IMR-90 (cell line): ENCODE results near the gene ANKRD63. TPM values are rescaled to one million over a fixed set of nuclear protein-coding genes. Genes with fewer than 3 reads are reported as not detected.
A peak's percentile ranks its signal among the peaks of the same experiment; 100 is the strongest.

Experiments used
- ATAC-seq: fragments of 200-7000 bp; cut with Tn5 transposase; 2 replicates; pipeline ENCODE4 v1.9.1; 2020; ENCODE audit warnings: low read depth, mild to moderate bottlenecking, moderate library complexity
- BruUV-seq: library from RNA; stranded (reverse); fragments of 400-500 nt; replicated peaks from 2 replicates; lab custom pipeline; 2021; lab: Mats Ljungman, UMichigan
- CTCF ChIA-PET: fragments of 300-600 bp; formaldehyde crosslinking; extraction: SDS; loops from one replicate; lab custom pipeline; 2021; ENCODE audit warnings: antibody characterized with exemption; lab: Yijun Ruan, JAX
- POLR2A ChIA-PET: fragments of 300-600 bp; sonication (Branson Sonifier 250); formaldehyde crosslinking; loops from one replicate; lab custom pipeline; 2022; ENCODE audit warnings: antibody characterized with exemption; ENCODE audit not compliant: unreplicated experiment; lab: Charles Lee
- DNase-seq: peaks from one replicate; pipeline ENCODE4 v3.0.0; 2013
- H2AFZ ChIP-seq: replicated peaks from 2 replicates; pipeline ENCODE3; 2013; ENCODE audit warnings: low read length, mild to moderate bottlenecking; ENCODE audit not compliant: poor library complexity
- H2AK5ac ChIP-seq: 2 replicates; pipeline ENCODE4 v1.6.1; 2013; ENCODE audit warnings: low read depth, low read length, inconsistent platforms
- H2AK9ac ChIP-seq: replicated peaks from 2 replicates; pipeline ENCODE3; 2013; ENCODE audit warnings: mild to moderate bottlenecking, low read depth, low read length, moderate library complexity; ENCODE audit not compliant: poor library complexity
- H2BK120ac ChIP-seq: 2 replicates; pipeline ENCODE4 v1.6.1; 2013; ENCODE audit warnings: low read depth, low read length, inconsistent platforms
- H2BK15ac ChIP-seq: 3 replicates; pipeline ENCODE4 v1.6.1; 2013; ENCODE audit warnings: low read depth, low read length, inconsistent platforms
- H2BK20ac ChIP-seq: 2 replicates; pipeline ENCODE4 v1.6.1; 2013; ENCODE audit warnings: low read depth, mild to moderate bottlenecking, inconsistent platforms, low read length, moderate library complexity
- H2BK5ac ChIP-seq: 2 replicates; pipeline ENCODE4 v1.6.1; 2013; ENCODE audit warnings: mild to moderate bottlenecking, low read depth, low read length, inconsistent platforms; ENCODE audit not compliant: poor library complexity, severe bottlenecking
- H3K14ac ChIP-seq: replicated peaks from 2 replicates; pipeline ENCODE4 v1.6.1; 2013; ENCODE audit warnings: low read depth, low read length, inconsistent platforms
- H3K18ac ChIP-seq: 2 replicates; pipeline ENCODE4 v1.6.1; 2013; ENCODE audit warnings: low read depth, low read length, control low read depth
- H3K23ac ChIP-seq: 2 replicates; pipeline ENCODE4 v1.6.1; 2013; ENCODE audit warnings: low read depth, low read length, inconsistent platforms
- H3K27ac ChIP-seq: 2 replicates; pipeline ENCODE4 v1.5.1; 2013; ENCODE audit warnings: mild to moderate bottlenecking, control low read depth, low read length; ENCODE audit not compliant: insufficient read depth
- H3K27me3 ChIP-seq: 2 replicates; pipeline ENCODE4 v1.6.1; 2013; ENCODE audit warnings: low read length; ENCODE audit not compliant: control insufficient read depth, insufficient read depth
- H3K36me3 ChIP-seq: 2 replicates; pipeline ENCODE4 v1.6.1; 2013; ENCODE audit warnings: low read length, mixed read lengths; ENCODE audit not compliant: control insufficient read depth, insufficient read depth
- H3K4ac ChIP-seq: 2 replicates; pipeline ENCODE4 v1.6.1; 2013; ENCODE audit warnings: low read depth, low read length, inconsistent platforms
- H3K4me1 ChIP-seq: 2 replicates; pipeline ENCODE4 v1.6.1; 2013; ENCODE audit warnings: low read length, mixed read lengths; ENCODE audit not compliant: control insufficient read depth, insufficient read depth
- H3K4me2 ChIP-seq: 2 replicates; pipeline ENCODE4 v1.6.1; 2013; ENCODE audit warnings: low read depth, mild to moderate bottlenecking, control low read depth, low read length, moderate library complexity
- H3K4me3 ChIP-seq: 2 replicates; pipeline ENCODE4 v1.5.1; 2013; ENCODE audit warnings: low read depth, mild to moderate bottlenecking, control low read depth, low read length, moderate library complexity; ENCODE audit not compliant: insufficient read depth
- H3K56ac ChIP-seq: 2 replicates; pipeline ENCODE4 v1.6.1; 2013; ENCODE audit warnings: low read length, inconsistent platforms; ENCODE audit not compliant: insufficient read depth; ENCODE audit errors: extremely low read depth
- H3K79me1 ChIP-seq, 2 experiments: 2 replicates each; pipeline ENCODE4 v1.6.1; 2013; ENCODE audit warnings: low read length in 2 of 2, inconsistent platforms in 1 of 2, low read depth in 1 of 2
- H3K9ac ChIP-seq: 2 replicates; pipeline ENCODE4 v1.6.1; 2013; ENCODE audit warnings: low read depth, low read length, control low read depth
- H3K9me1 ChIP-seq: 2 replicates; pipeline ENCODE4 v1.6.1; 2013; ENCODE audit warnings: low read length, inconsistent platforms; ENCODE audit not compliant: insufficient read depth
- H3K9me3 ChIP-seq: 2 replicates; pipeline ENCODE4 v1.6.1; 2013; ENCODE audit warnings: low read length; ENCODE audit not compliant: control insufficient read depth, insufficient read depth
- H4K20me1 ChIP-seq: 2 replicates; pipeline ENCODE4 v1.6.1; 2013; ENCODE audit warnings: low read length, inconsistent platforms; ENCODE audit not compliant: insufficient read depth
- H4K5ac ChIP-seq: 2 replicates; pipeline ENCODE4 v1.6.1; 2013; ENCODE audit warnings: mild to moderate bottlenecking, low read depth, low read length, control low read depth
- H4K8ac ChIP-seq, 2 experiments: 2 replicates each; pipeline ENCODE4 v1.6.1; 2013; ENCODE audit warnings: low read depth in 2 of 2, low read length in 2 of 2, control low read depth in 1 of 2, inconsistent platforms in 1 of 2
- H4K91ac ChIP-seq: 2 replicates; pipeline ENCODE4 v1.6.1; 2013; ENCODE audit warnings: low read depth, low read length, inconsistent platforms; ENCODE audit not compliant: insufficient read depth
- CHD1 ChIP-seq: IDR thresholded peaks from 2 replicates; pipeline ENCODE4 v1.6.1; 2012; ENCODE audit warnings: low read depth, low read length, improper control_type of control experiment
- MAZ ChIP-seq: IDR thresholded peaks from 2 replicates; pipeline ENCODE4 v1.6.1; 2012; ENCODE audit warnings: low read depth, mild to moderate bottlenecking, low read length, improper control_type of control experiment, moderate library complexity, borderline replicate concordance
- MXI1 ChIP-seq: IDR thresholded peaks from 2 replicates; pipeline ENCODE4 v1.6.1; 2012; ENCODE audit warnings: low read depth, mild to moderate bottlenecking, low read length, moderate library complexity, borderline replicate concordance
- RAD21 ChIP-seq: IDR thresholded peaks from 2 replicates; pipeline ENCODE4 v1.6.1; 2012; ENCODE audit warnings: low read length, improper control_type of control experiment
- RFX5 ChIP-seq: IDR thresholded peaks from 2 replicates; pipeline ENCODE4 v1.8.0; 2012; ENCODE audit warnings: low read depth, mild to moderate bottlenecking, low read length, moderate library complexity
- WGBS, 2 experiments: methylation state at CpG; one replicate each; pipeline versions ENCODE4 v1.1.5 to v1.1.7; 2013; ENCODE audit warnings: missing lambda C conversion rate in 2 of 2; ENCODE audit not compliant: insufficient read length in 1 of 2; ENCODE audit errors: extremely low coverage in 2 of 2; 5-methylcytosine and 5-hydroxymethylcytosine counted together
- dilution Hi-C: fragments of 300-500 bp; cut with HindIII; formaldehyde crosslinking; loops from one replicate; pipeline ENCODE4 v1.14.3; 2018; ENCODE audit warnings: low sequenced_read_pairs; ENCODE audit not compliant: unreplicated experiment
- in situ Hi-C: fragments of 300-500 bp; cut with MboI; formaldehyde crosslinking; loops from 3 replicates; pipeline ENCODE4 v1.14.3; 2019; ENCODE audit warnings: low sequenced_read_pairs, inconsistent platforms, mixed read lengths
- intact Hi-C: fragments of 100-400 bp; cut with micrococcal nuclease; formaldehyde crosslinking; loops from 2 replicates; pipeline ENCODE4 v1.10.0; 2022
- polyA plus RNA-seq, 3 experiments: library from polyadenylated mRNA; depleted of rRNA; stranded (reverse); fragments of >200 nt; gene quantifications; 2 replicates each; pipeline ENCODE4 v1.2.3, GENCODE V29; 2012; ENCODE audit warnings: low replicate concordance in 1 of 3
- total RNA-seq: library from RNA; depleted of rRNA; stranded (reverse); fragments of >200 nt; gene quantifications from 2 replicates; pipeline ENCODE4 v1.2.3, GENCODE V29; 2012
- TF ChIP-seq, protein P1 (sequence below): fragments of 150-350 bp; IDR thresholded peaks from 2 replicates; pipeline ENCODE4 v1.6.1; 2016; ENCODE audit warnings: low read depth, mild to moderate bottlenecking, low read length, moderate library complexity, borderline replicate concordance

Gene ANKRD63
- total and polyA plus RNA-seq, 2 of the 4 experiments (the other 2 are of a cell fraction): not detected

DNA sequence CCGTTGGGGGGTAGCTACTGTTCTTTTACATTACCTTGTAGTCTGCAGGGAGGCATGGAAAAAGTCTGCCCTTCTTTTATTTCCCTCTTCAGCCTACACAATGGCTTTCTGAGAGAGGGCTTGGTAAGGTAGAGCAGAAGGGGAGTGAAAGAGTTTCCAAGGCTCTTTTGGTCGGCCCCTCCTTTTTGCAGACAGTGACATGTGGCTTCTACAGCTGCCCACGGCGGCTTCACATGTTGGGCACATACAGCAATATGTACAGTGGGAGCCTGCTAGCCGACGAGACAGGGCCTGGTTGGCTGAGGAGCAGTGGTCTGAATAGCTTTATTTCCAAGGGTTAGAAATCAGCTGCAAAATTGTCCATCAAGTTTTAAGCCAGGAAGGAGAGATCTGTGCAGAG is 44.6 kb upstream of the ANKRD63 start:
- CTCF ChIA-PET: interaction anchor here (0.6 to 2.0 kb wide), 4 partner anchors 11 to 48 kb away, joined by 3 to 9 read pairs (median 6); no protein-coding TSS in a partner anchor

More for the DNA sequence above, 44.6 kb upstream of the ANKRD63 start:
- dilution Hi-C loops (no loop called here), in situ Hi-C loops (no loop called here), intact Hi-C loops (loop anchor here (2.0 kb wide), 1 partner anchor 55 kb away; the partner anchor contains the start of gene KNSTRN)
- Histone ChIP-seq H4K20me1 (0 out of 2 replicates have a peak, but pooled peaks cover 12% of the 10 kb centered on the region), H4K8ac (peak overlapping the region; percentile 23 to 85; a peak in 2 of 4 replicates), H4K91ac (peak overlapping the region; percentile 60), H3K9me1 (peaks cover 31% of the 10 kb centered on the region), H3K56ac (peak overlapping the region; percentile 69; the same call in 1 of the 2 replicates), H2BK120ac (peak overlapping the region; percentile 81), H3K4me2 (peak overlapping the region; percentile 77), H3K9ac (peak overlapping the region; percentile 36; the same call in 1 of the 2 replicates), H3K79me1 (peaks cover 36 to 72% of the 10 kb centered on the region in 2 experiments), H2AK9ac (no peak overlapping the region), H3K9me3 (no peaks in the 10 kb centered on the region), H3K18ac (peak overlapping the region; percentile 71), H2BK15ac (peak overlapping the region; percentile 20; the same call in 1 of the 3 replicates), H3K23ac (peak overlapping the region; percentile 96), H3K36me3 (no peaks in the 10 kb centered on the region), H3K27ac (peak overlapping the region; percentile 66; the same call in 1 of the 2 replicates), H2AK5ac (peak overlapping the region; percentile 87), H3K14ac (peak overlapping the region; percentile 78), H3K4ac (peak overlapping the region; percentile 66), H2BK5ac (peak overlapping the region; percentile 91), H3K27me3 (no peaks in the 10 kb centered on the region), H4K5ac (peak overlapping the region; percentile 59; the same call in 1 of the 2 replicates), H3K4me1 (peaks cover 45% of the 10 kb centered on the region), H3K4me3 (no peak overlapping the region), H2BK20ac (peak overlapping the region; percentile 75), H2AFZ (no peak overlapping the region)
- POLR2A ChIA-PET: interaction anchor here (0.5 to 2.4 kb wide), 4 partner anchors 8 to 381 kb away, joined by 3 to 20 read pairs (median 6); partner anchors contain the start of gene CCDC9B
- TF ChIP-seq RAD21: no peak
- TF ChIP-seq CHD1: no peak
- no peak for TF ChIP-seq MAZ
- TF ChIP-seq, protein P1, sequence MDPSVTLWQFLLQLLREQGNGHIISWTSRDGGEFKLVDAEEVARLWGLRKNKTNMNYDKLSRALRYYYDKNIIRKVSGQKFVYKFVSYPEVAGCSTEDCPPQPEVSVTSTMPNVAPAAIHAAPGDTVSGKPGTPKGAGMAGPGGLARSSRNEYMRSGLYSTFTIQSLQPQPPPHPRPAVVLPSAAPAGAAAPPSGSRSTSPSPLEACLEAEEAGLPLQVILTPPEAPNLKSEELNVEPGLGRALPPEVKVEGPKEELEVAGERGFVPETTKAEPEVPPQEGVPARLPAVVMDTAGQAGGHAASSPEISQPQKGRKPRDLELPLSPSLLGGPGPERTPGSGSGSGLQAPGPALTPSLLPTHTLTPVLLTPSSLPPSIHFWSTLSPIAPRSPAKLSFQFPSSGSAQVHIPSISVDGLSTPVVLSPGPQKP: no peak
- TF ChIP-seq MXI1: no peak
- no peak for TF ChIP-seq RFX5
- 57% methylated on average over 5 of the region's 6 CpGs; no CpG with 5 or more reads in 1 of the 2 experiments for WGBS, 2 experiments
- DNase-seq (no peak), ATAC-seq (no peak)
- no TSS peak for BruUV-seq
